A673 (cell line): Measurements from ENCODE around the gene FCHSD2. TPM values are rescaled to one million over a fixed set of nuclear protein-coding genes. Genes with fewer than 3 reads are reported as not detected.

Source experiments
- BruUV-seq: library from RNA; stranded (reverse); fragments of 400-500 nt; replicated peaks from 2 replicates; lab custom pipeline; 2021; lab: Mats Ljungman, UMichigan
- CTCF ChIA-PET: fragments of 300-600 bp; sonication (Branson Sonifier 250); formaldehyde crosslinking; loops from one replicate; lab custom pipeline; 2022; ENCODE audit warnings: antibody characterized with exemption; lab: Charles Lee
- POLR2A ChIA-PET: fragments of 300-600 bp; sonication (Branson Sonifier 250); formaldehyde crosslinking; loops from one replicate; lab custom pipeline; 2022; ENCODE audit warnings: antibody characterized with exemption; ENCODE audit not compliant: low non-redundant PET; lab: Charles Lee
- DNase-seq: peaks from one replicate; pipeline ENCODE4 v3.0.0-alpha.2; 2015; ENCODE audit warnings: low spot score
- H3K27ac ChIP-seq: fragments of 200-600 bp; sonication (generic); 2 replicates; pipeline ENCODE4 v1.5.1; 2016; ENCODE audit warnings: mixed run types, low read depth, mild to moderate bottlenecking, mixed read lengths, antibody characterized with exemption, low read length; ENCODE audit not compliant: poor library complexity, severe bottlenecking
- H3K27me3 ChIP-seq: fragments of 200-600 bp; sonication (generic); replicated peaks from 2 replicates; pipeline ENCODE4 v1.6.1; 2017; ENCODE audit warnings: mixed run types, low read depth, mild to moderate bottlenecking, mixed read lengths, antibody characterized with exemption, low read length; ENCODE audit not compliant: insufficient read depth, poor library complexity
- H3K36me3 ChIP-seq: fragments of 200-600 bp; sonication (generic); 2 replicates; pipeline ENCODE4 v1.6.1; 2016; ENCODE audit warnings: mixed run types, mild to moderate bottlenecking, mixed read lengths, antibody characterized with exemption, low read length; ENCODE audit not compliant: insufficient read depth, poor library complexity, severe bottlenecking
- H3K4me1 ChIP-seq: fragments of 200-600 bp; sonication (generic); 2 replicates; pipeline ENCODE4 v1.6.1; 2017; ENCODE audit warnings: mixed run types, mild to moderate bottlenecking, mixed read lengths, antibody characterized with exemption, low read length; ENCODE audit not compliant: insufficient read depth, poor library complexity, severe bottlenecking
- H3K4me3 ChIP-seq: fragments of 200-600 bp; sonication (generic); 2 replicates; pipeline ENCODE4 v1.5.1; 2016; ENCODE audit warnings: low read depth, mixed run types, mild to moderate bottlenecking, mixed read lengths, low read length; ENCODE audit not compliant: poor library complexity, severe bottlenecking
- H3K9me3 ChIP-seq: fragments of 200-600 bp; sonication (generic); 2 replicates; pipeline ENCODE4 v1.6.1; 2016; ENCODE audit warnings: mixed run types, low read depth, mild to moderate bottlenecking, mixed read lengths, antibody characterized with exemption, low read length; ENCODE audit not compliant: poor library complexity, severe bottlenecking
- EZH2 ChIP-seq: fragments of 200-600 bp; sonication (generic); IDR thresholded peaks from 2 replicates; pipeline ENCODE4 v1.6.1; 2017; ENCODE audit warnings: borderline replicate concordance, low read depth, mild to moderate bottlenecking, mixed read lengths, antibody characterized with exemption, low read length; ENCODE audit not compliant: poor library complexity, severe bottlenecking
- intact Hi-C: fragments of 100-400 bp; cut with micrococcal nuclease; formaldehyde crosslinking; loops from one replicate; pipeline ENCODE4 v1.10.0; 2022; ENCODE audit not compliant: unreplicated experiment
- total RNA-seq: library from RNA; stranded (reverse); gene quantifications from 2 replicates; pipeline ENCODE4 v1.2.3, GENCODE V29; 2021
- TF ChIP-seq, protein P1 (sequence below): fragments of 300-800, 200-600 bp; sonication (generic); conservative IDR thresholded peaks from 2 replicates; pipeline ENCODE4 v1.5.1; 2017; ENCODE audit warnings: low read depth, mild to moderate bottlenecking, antibody characterized with exemption, low read length, moderate library complexity, mixed read lengths

The FCHSD2 gene
- total RNA-seq, 1 experiment from 2014 or later: 44.7 TPM

DNA sequence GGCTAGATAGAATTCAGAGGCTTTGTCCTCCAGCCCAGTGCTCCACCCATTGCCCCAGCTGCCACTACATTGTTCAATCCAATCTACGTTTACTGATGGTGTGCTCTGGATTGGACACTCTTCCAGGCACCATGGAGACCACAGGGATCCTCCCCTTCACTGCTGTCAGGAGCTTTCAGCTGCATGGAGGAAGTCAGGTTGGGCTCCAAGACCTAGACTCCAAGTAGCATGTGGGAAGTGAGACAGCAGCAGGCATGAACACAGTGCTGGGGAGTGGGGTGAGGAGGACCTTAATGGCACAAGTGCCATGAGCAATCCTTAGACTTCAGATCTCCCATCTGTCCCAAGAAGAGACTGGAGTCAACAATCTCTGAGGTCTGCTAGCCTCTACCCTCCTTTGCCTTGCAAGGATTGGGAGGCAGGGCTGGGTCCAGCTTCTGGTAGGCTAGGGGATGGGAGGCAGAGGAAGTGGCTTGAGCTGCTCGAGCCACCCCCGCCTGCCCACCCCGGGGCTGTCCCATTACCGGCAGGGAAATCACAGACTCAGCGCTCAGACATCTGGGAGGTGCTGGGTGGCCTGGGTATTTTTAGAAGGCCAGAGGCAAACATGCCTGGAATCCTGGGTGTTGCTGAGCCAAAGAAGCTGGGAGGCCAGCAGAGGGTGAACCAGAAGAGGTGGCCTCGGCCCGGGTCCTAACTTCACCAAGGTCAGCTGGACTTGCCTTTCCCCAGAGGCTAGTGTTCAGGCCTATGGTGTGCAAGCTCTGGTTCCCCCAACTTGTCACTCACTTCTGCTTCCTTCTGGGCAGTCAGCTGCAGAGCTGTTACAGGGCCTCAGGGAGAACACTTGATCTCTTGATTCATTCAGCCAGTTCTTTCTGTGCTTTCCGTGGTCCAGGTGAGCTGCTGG, 15.2 kb upstream of the FCHSD2 start:
- Histone ChIP-seq H3K36me3 (no peaks in the 10 kb centered on the region), H3K27me3 (no peaks in the 10 kb centered on the region), H3K9me3 (no peaks in the 10 kb centered on the region), H3K4me1 (no peaks in the 10 kb centered on the region), H3K27ac (no peak overlapping the region), H3K4me3 (no peak overlapping the region)
- TF ChIP-seq, protein P1, sequence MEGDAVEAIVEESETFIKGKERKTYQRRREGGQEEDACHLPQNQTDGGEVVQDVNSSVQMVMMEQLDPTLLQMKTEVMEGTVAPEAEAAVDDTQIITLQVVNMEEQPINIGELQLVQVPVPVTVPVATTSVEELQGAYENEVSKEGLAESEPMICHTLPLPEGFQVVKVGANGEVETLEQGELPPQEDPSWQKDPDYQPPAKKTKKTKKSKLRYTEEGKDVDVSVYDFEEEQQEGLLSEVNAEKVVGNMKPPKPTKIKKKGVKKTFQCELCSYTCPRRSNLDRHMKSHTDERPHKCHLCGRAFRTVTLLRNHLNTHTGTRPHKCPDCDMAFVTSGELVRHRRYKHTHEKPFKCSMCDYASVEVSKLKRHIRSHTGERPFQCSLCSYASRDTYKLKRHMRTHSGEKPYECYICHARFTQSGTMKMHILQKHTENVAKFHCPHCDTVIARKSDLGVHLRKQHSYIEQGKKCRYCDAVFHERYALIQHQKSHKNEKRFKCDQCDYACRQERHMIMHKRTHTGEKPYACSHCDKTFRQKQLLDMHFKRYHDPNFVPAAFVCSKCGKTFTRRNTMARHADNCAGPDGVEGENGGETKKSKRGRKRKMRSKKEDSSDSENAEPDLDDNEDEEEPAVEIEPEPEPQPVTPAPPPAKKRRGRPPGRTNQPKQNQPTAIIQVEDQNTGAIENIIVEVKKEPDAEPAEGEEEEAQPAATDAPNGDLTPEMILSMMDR: no peak
- TF ChIP-seq EZH2: no peak
- ChIA-PET CTCF (no interaction called here), POLR2A (interaction anchor here (0.5 kb wide), 1 partner anchor 313 kb away, joined by 5 read pairs; no protein-coding TSS in a partner anchor)
- no peak for DNase-seq
- intact Hi-C loops: loop anchor here (1.0 kb wide), 1 partner anchor 41 kb away; no protein-coding TSS in a partner anchor
- BruUV-seq: no TSS peak

DNA sequence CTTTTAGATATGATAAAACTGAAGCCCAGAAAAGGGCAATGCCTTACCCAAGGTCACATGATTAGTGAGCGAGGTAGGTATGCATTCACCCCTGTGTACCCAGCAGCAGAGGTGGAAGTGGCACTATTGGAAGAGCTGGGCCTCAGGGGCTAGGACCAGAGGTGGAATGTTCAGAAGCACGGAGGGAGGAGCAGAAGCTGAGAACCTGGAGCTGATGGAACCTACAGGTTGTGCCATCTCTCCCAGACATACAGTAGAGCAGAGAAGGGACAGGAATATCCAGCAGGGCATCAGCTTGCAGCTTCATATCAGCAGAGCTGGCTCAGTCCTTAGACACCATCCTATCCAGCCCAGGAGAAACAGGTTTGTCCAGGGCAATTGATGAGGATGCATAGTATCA, 14.6 kb upstream of the FCHSD2 start:
- POLR2A ChIA-PET: no interaction called here

DNA sequence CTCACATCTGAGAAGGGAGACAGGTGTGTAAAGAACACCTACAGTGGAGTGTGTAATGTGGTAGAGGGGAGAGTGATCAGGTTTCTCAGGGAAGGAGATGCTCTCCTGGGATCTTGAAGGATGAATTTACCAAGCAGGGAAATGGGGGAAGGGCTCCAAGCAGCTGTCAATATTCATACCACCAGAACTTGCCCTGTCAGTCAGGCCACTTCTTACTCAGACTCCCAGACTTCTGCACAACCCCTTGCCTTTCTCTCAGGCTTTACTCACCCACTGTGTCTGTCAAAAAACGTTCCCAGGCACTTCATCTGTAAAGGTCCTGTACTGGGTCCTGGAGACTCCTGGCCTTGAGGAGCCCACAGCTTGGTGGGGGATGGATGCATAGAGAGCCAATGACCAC, 14.0 kb upstream of the FCHSD2 start:
- no peak for TF ChIP-seq EZH2
- TF ChIP-seq, protein P1: no peak
- Histone ChIP-seq H3K4me3 (no peak overlapping the region), H3K9me3 (no peaks in the 10 kb centered on the region), H3K4me1 (no peaks in the 10 kb centered on the region), H3K27ac (no peak overlapping the region), H3K36me3 (no peaks in the 10 kb centered on the region), H3K27me3 (no peaks in the 10 kb centered on the region)
- ChIA-PET CTCF (no interaction called here), POLR2A (no interaction called here)
- intact Hi-C loops: no loop called here
- DNase-seq: no peak
- no TSS peak for BruUV-seq

More for the DNA sequence above, 14.6 kb upstream of the FCHSD2 start:
- Histone ChIP-seq H3K4me3 (no peak overlapping the region), H3K4me1 (no peaks in the 10 kb centered on the region), H3K27me3 (no peaks in the 10 kb centered on the region), H3K9me3 (no peaks in the 10 kb centered on the region), H3K27ac (no peak overlapping the region), H3K36me3 (no peaks in the 10 kb centered on the region)
- intact Hi-C loops: no loop called here
- BruUV-seq: no TSS peak
- no peak for DNase-seq
- TF ChIP-seq EZH2: no peak
- TF ChIP-seq, protein P1: no peak
- CTCF ChIA-PET: no interaction called here
